Keratinocyte (primary cell): ENCODE measurements around the gene KRTAP9-6. TPM values are rescaled to one million over a fixed set of nuclear protein-coding genes. Genes with fewer than 3 reads are reported as not detected.
"Not testable (repeated sequence)": the region's sequence is repeated elsewhere in the genome, so short reads cannot be mapped to it uniquely, and the experiment has no call there.

Source experiments
- DNase-seq: peaks from one replicate; pipeline ENCODE4 v3.0.0-alpha.2; 2011; ENCODE audit warnings: low read depth, missing footprints, low spot score
- FAIRE-seq: peaks from 2 replicates; lab custom pipeline; 2011; peaks lifted over from hg19 to GRCh38; lab: Jason Lieb, UNC
- H2AFZ ChIP-seq: 2 replicates; pipeline ENCODE4 v1.6.0; 2012; ENCODE audit warnings: low read length, control low read depth, inconsistent platforms; ENCODE audit not compliant: control insufficient read depth
- H3K27ac ChIP-seq: 2 replicates; pipeline ENCODE4 v1.5.1; 2011; ENCODE audit warnings: low read length; ENCODE audit not compliant: control insufficient read depth, insufficient read depth
- H3K27me3 ChIP-seq: 3 replicates; pipeline ENCODE4 v1.6.0; 2011; ENCODE audit warnings: low read length; ENCODE audit not compliant: control insufficient read depth, insufficient read depth; ENCODE audit errors: extremely low read depth
- H3K36me3 ChIP-seq, 2 experiments: 2 replicates in 1 of 2; 3 replicates in 1 of 2; pipeline ENCODE4 v1.5.1; 2011; ENCODE audit warnings: low read length in 2 of 2, mild to moderate bottlenecking in 1 of 2; ENCODE audit not compliant: control insufficient read depth in 2 of 2, insufficient read depth in 2 of 2; ENCODE audit errors: extremely low read depth in 1 of 2
- H3K4me1 ChIP-seq: 3 replicates; pipeline ENCODE4 v1.5.1; 2011; ENCODE audit warnings: low read length; ENCODE audit not compliant: control insufficient read depth, insufficient read depth; ENCODE audit errors: extremely low read depth
- H3K4me2 ChIP-seq: 3 replicates; pipeline ENCODE4 v1.6.0; 2011; ENCODE audit warnings: low read depth, low read length; ENCODE audit not compliant: control insufficient read depth, insufficient read depth; ENCODE audit errors: extremely low read depth
- H3K4me3 ChIP-seq, 3 experiments: fragments of 200-600 bp in 1 of 3; sonication (generic) in 1 of 3; 2 replicates in 2 of 3; 3 replicates in 1 of 3; pipeline ENCODE4 v1.5.1; 2011 to 2016; ENCODE audit warnings: low read length in 3 of 3, mild to moderate bottlenecking in 3 of 3, control low read depth in 2 of 3, inconsistent platforms in 1 of 3, low read depth in 1 of 3, mixed read lengths in 1 of 3, mixed run types in 1 of 3, moderate library complexity in 1 of 3; ENCODE audit not compliant: control insufficient read depth in 2 of 3, insufficient read depth in 2 of 3; ENCODE audit errors: extremely low read depth in 1 of 3
- H3K79me2 ChIP-seq: 2 replicates; pipeline ENCODE4 v1.6.0; 2012; ENCODE audit warnings: low read length; ENCODE audit not compliant: control insufficient read depth, insufficient read depth
- H3K9ac ChIP-seq: 3 replicates; pipeline ENCODE4 v1.6.0; 2011; ENCODE audit warnings: low read length; ENCODE audit not compliant: control insufficient read depth, insufficient read depth; ENCODE audit errors: extremely low read depth
- H3K9me1 ChIP-seq: 3 replicates; pipeline ENCODE4 v1.6.0; 2011; ENCODE audit warnings: low read length; ENCODE audit not compliant: control insufficient read depth, insufficient read depth; ENCODE audit errors: extremely low read depth
- H3K9me3 ChIP-seq: 2 replicates; pipeline ENCODE4 v1.5.1; 2012; ENCODE audit warnings: low read depth, low read length; ENCODE audit not compliant: control insufficient read depth
- H4K20me1 ChIP-seq: 3 replicates; pipeline ENCODE4 v1.6.0; 2011; ENCODE audit warnings: low read length; ENCODE audit not compliant: control insufficient read depth, insufficient read depth; ENCODE audit errors: extremely low read depth
- dilution Hi-C: fragments of 300-500 bp; cut with MboI; formaldehyde crosslinking; loops from one replicate; pipeline ENCODE4 v1.7.0; 2020; ENCODE audit warnings: low sequenced_read_pairs; ENCODE audit not compliant: extremely low pct_ligation_motif_present
- polyA plus RNA-seq, 5 experiments: library from polyadenylated mRNA; depleted of rRNA in 3 of 5; stranded (reverse) in 3 of 5; stranded (forward) in 1 of 5; unstranded in 1 of 5; fragments of >200 nt; gene quantifications; 1 replicate in 1 of 5; 2 replicates in 3 of 5; 3 replicates in 1 of 5; pipeline versions ENCODE4 v1.2.1 to v1.2.3, GENCODE V29; 2011 to 2012; ENCODE audit warnings: missing spikeins in 2 of 5, low read depth in 1 of 5, low replicate concordance in 1 of 5

The KRTAP9-6 gene
- polyA plus RNA-seq, 1 donor (not counting 4 experiments of a cell fraction or from before 2014, with no cell fraction given) = not detected

- H3K27ac ChIP-seq, H3K79me2 ChIP-seq, H3K4me2 ChIP-seq, H2AFZ ChIP-seq, H3K9me1 ChIP-seq, H3K4me1 ChIP-seq, DNase-seq, H4K20me1 ChIP-seq, dilution Hi-C loops, FAIRE-seq, H3K4me3 ChIP-seq, H3K27me3 ChIP-seq, H3K9ac ChIP-seq, H3K9me3 ChIP-seq, H3K36me3 ChIP-seq: not testable (repeated sequence)
Measured at GRCh38 chr17:41237949-41238437, 27.2 kb upstream of the KRTAP9-6 start, which contains the start of gene KRTAP9-8. Gene KRTAP9-8, plus strand, starts transcription at chr17:41237999. Its CDS starts 53 bp downstream, at chr17:41238052.

DNA sequence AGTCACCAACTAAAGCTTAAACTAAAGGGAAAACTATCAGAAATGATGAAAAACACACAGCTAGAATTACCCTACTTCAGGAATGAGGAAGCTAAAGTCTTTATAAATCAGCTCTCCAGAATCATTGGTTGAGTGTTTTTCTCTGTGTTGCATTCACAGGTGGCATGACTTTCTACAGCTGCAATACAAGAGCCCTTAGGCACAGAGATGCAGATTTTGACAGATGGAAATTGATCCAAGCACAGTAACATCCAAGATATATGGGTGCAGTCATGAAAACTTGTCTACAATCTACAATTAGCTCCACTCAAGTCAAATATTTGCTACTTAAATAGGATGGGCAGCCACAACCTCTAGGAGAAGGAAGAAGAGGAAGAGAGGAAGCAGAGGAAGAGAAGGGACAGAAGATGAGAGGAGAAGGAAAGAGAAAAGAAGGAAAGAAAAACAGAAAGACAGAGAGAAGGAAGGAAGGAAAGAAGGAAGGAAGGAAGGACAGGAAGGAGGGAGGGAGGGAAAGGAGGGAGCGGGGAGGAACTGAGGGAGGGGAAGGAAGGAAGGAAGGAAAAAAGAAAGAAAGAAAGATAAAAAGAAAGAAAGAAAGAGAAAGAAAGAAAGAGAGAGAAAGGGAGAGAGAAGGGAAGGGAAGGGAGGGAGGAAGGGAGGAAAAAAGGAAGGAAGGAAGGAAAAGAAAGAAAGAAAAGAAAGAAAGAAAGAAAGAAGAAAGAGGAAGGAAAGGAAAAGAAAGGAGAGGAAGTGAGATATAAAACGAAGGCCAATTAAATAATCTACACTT lies 18.0 kb upstream of the KRTAP9-6 start:
- H2AFZ ChIP-seq, H3K79me2 ChIP-seq, H3K4me2 ChIP-seq, H3K27ac ChIP-seq, FAIRE-seq, H3K9me1 ChIP-seq, H3K27me3 ChIP-seq, H3K9me3 ChIP-seq, H3K9ac ChIP-seq, H3K4me3 ChIP-seq, DNase-seq, H4K20me1 ChIP-seq, H3K36me3 ChIP-seq, dilution Hi-C loops, H3K4me1 ChIP-seq: not testable (repeated sequence)

DNA sequence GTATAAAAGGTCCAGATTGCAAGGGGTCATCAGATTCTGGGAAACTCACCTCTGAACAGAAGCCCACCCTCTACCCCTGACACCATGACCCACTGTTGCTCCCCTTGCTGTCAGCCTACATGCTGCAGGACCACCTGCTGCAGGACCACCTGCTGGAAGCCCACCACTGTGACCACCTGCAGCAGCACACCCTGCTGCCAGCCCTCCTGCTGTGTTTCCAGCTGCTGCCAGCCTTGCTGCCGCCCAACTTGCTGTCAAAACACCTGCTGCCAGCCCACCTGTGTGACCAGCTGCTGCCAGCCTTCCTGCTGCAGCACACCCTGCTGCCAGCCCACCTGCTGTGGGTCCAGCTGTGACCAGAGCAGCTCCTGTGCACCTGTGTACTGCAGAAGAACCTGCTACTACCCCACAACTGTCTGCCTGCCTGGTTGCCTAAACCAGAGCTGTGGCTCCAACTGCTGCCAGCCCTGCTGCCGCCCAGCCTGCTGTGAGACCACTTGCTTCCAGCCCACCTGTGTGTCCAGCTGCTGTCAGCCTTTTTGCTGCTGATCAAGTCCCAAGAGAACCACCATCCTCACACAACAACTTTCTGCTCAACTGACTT lies 15.4 kb upstream of the KRTAP9-6 start, which contains the start of gene KRTAP9-4:
KRTAP9-4 (plus strand) TSS at position 51 of the 604 bp plus-strand sequence; CDS start at position 85, 34 bp downstream.
- FAIRE-seq, H3K9ac ChIP-seq, H3K79me2 ChIP-seq, H3K9me3 ChIP-seq, H3K27me3 ChIP-seq, H3K9me1 ChIP-seq, H3K36me3 ChIP-seq, H4K20me1 ChIP-seq, H3K27ac ChIP-seq, H3K4me1 ChIP-seq, H2AFZ ChIP-seq, dilution Hi-C loops, H3K4me3 ChIP-seq, DNase-seq, H3K4me2 ChIP-seq: not testable (repeated sequence)
